Natural killer cell treated with Interleukin-12 subunit alpha and Interleukin-12 subunit beta and Interleukin-15 and Interleukin-18, amount 100 ng/mL, for 72 hours (primary cell): ENCODE results near the gene TATDN2. TPM values are rescaled to one million over a fixed set of nuclear protein-coding genes. Genes with fewer than 3 reads are reported as not detected.
"Not testable (repeated sequence)": the region's sequence is repeated elsewhere in the genome, so short reads cannot be mapped to it uniquely, and the experiment has no call there.

Experiments used
- ATAC-seq, 2 donors: fragments of 150-1000 bp; cut with Tn5 transposase in 1 of 2; sonication (Bioruptor Pico), chemical (Tn5 transposase) in 1 of 2; 2 replicates each; pipeline ENCODE4 v1.10.0; 2021
- DNase-seq: peaks from one replicate; pipeline ENCODE4 v3.0.0; 2022; ENCODE audit warnings: low spot score
- H3K27ac Mint-ChIP-seq, 2 donors: 1 replicate in 1 of 2; 2 replicates in 1 of 2; pipeline ENCODE4 v1.8.0; 2022; ENCODE audit warnings: mixed read lengths in 2 of 2, mild to moderate bottlenecking in 1 of 2, moderate library complexity in 1 of 2
- H3K27me3 Mint-ChIP-seq, 2 donors: 1 replicate in 1 of 2; 2 replicates in 1 of 2; pipeline ENCODE4 v1.8.0; 2022; ENCODE audit warnings: mixed read lengths in 2 of 2
- H3K36me3 Mint-ChIP-seq: one replicate; pipeline ENCODE4 v1.8.0; 2022; ENCODE audit warnings: mixed read lengths
- H3K4me1 Mint-ChIP-seq, 2 donors: 1 replicate in 1 of 2; 2 replicates in 1 of 2; pipeline ENCODE4 v1.8.0; 2022; ENCODE audit warnings: low read depth in 2 of 2, mixed read lengths in 2 of 2, mild to moderate bottlenecking in 1 of 2
- H3K4me3 Mint-ChIP-seq: one replicate; pipeline ENCODE4 v1.8.0; 2022; ENCODE audit warnings: mixed read lengths
- H3K9me3 Mint-ChIP-seq: 2 replicates; pipeline ENCODE4 v1.8.0; 2022; ENCODE audit warnings: mixed read lengths
- total RNA-seq, 2 donors: library from RNA; stranded (reverse); gene quantifications; one replicate each; pipeline ENCODE4 v1.2.3, GENCODE V29; 2022

TATDN2 gene
- total RNA-seq, 2 donors from 2014 or later, result 66.3 to 93.3 TPM

- H3K27me3 Mint-ChIP-seq, result no peaks in the 10 kb centered on the region
- no peak overlapping the region for H3K4me3 Mint-ChIP-seq
- no peaks in the 10 kb centered on the region for H3K9me3 Mint-ChIP-seq
- DNase-seq, result no peak
- no peak for ATAC-seq
- peaks cover 10% of the 10 kb centered on the region for H3K36me3 Mint-ChIP-seq
- peaks cover 22 to 25% of the 10 kb centered on the region in 2 donors for H3K4me1 Mint-ChIP-seq
- H3K27ac Mint-ChIP-seq, result peak overlapping the region in 1 of 2 donors; percentile 63
These were observed 45.8 kb downstream of the TATDN2 start for GRCh38 chr3:10294030-10294586.

- peaks cover 21% of the 10 kb centered on the region in 2 donors for H3K4me1 Mint-ChIP-seq
- H3K27me3 Mint-ChIP-seq, ATAC-seq, H3K4me3 Mint-ChIP-seq, DNase-seq, H3K9me3 Mint-ChIP-seq, H3K27ac Mint-ChIP-seq, H3K36me3 Mint-ChIP-seq: not testable (repeated sequence)
These were observed 49.8 kb downstream of the TATDN2 start for GRCh38 chr3:10298064-10298463.

- Mint-ChIP-seq H3K9me3 (no peaks in the 10 kb centered on the region), H3K27ac (peak overlapping the region; percentile 66 to 85), H3K36me3 (peaks cover 15% of the 10 kb centered on the region), H3K4me1 (peaks cover 18% of the 10 kb centered on the region in 2 donors), H3K27me3 (no peaks in the 10 kb centered on the region), H3K4me3 (peak overlapping the region; percentile 21)
- DNase-seq (no peak), ATAC-seq (no peak)
These were observed 50.9 kb downstream of the TATDN2 start for GRCh38 chr3:10299175-10299574.

- Mint-ChIP-seq H3K27ac (peak overlapping the region; percentile 66 to 85), H3K9me3 (no peaks in the 10 kb centered on the region), H3K4me3 (peak overlapping the region; percentile 21), H3K36me3 (peaks cover 15% of the 10 kb centered on the region), H3K27me3 (no peaks in the 10 kb centered on the region), H3K4me1 (peaks cover 14 to 15% of the 10 kb centered on the region in 2 donors)
- DNase-seq (peak; percentile 53), ATAC-seq (peak; percentile 79 to 82)
These were observed 51.4 kb downstream of the TATDN2 start for GRCh38 chr3:10299679-10300078.

GRCh38 chr3:10300087-10300486 lies 51.8 kb downstream of the TATDN2 start:
- Mint-ChIP-seq H3K4me1 (peaks cover 14 to 15% of the 10 kb centered on the region in 2 donors), H3K9me3 (no peaks in the 10 kb centered on the region), H3K36me3 (peaks cover 17% of the 10 kb centered on the region), H3K27me3 (no peaks in the 10 kb centered on the region), H3K4me3 (no peak overlapping the region), H3K27ac (peak overlapping the region; percentile 66 to 85)
- peak; percentile 17 to 31 for ATAC-seq
- peak; percentile 25 for DNase-seq

- DNase-seq, result no peak
- H3K27ac Mint-ChIP-seq, result peak overlapping the region in 1 of 2 donors; percentile 35
- peaks cover 11 to 14% of the 10 kb centered on the region in 2 donors for H3K4me1 Mint-ChIP-seq
These were observed 54.8 kb downstream of the TATDN2 start for GRCh38 chr3:10303105-10303504.

GRCh38 chr3:10303785-10304184 lies 55.5 kb downstream of the TATDN2 start:
- Mint-ChIP-seq H3K36me3 (peaks cover 23% of the 10 kb centered on the region), H3K4me3 (no peak overlapping the region), H3K9me3 (no peaks in the 10 kb centered on the region), H3K4me1 (peaks cover 11 to 14% of the 10 kb centered on the region in 2 donors), H3K27me3 (no peaks in the 10 kb centered on the region), H3K27ac (no peak overlapping the region)
- ATAC-seq, result no peak
- DNase-seq, result peak; percentile 15

More at GRCh38 chr3:10303105-10303504, 54.8 kb downstream of the TATDN2 start:
- H3K27me3 Mint-ChIP-seq, result no peaks in the 10 kb centered on the region
- H3K4me3 Mint-ChIP-seq, result no peak overlapping the region
- peaks cover 20% of the 10 kb centered on the region for H3K36me3 Mint-ChIP-seq
- H3K9me3 Mint-ChIP-seq, result no peaks in the 10 kb centered on the region
- ATAC-seq, result no peak

GRCh38 chr3:10304905-10305304 lies 56.6 kb downstream of the TATDN2 start:
- ATAC-seq (no peak), DNase-seq (peak; percentile 1)
- peaks cover 7 to 10% of the 10 kb centered on the region in 2 donors for H3K4me1 Mint-ChIP-seq
- peaks cover 31% of the 10 kb centered on the region for H3K36me3 Mint-ChIP-seq
- H3K9me3 Mint-ChIP-seq, result no peaks in the 10 kb centered on the region
- H3K27ac Mint-ChIP-seq, result peak overlapping the region in 1 of 2 donors; percentile 0
- H3K27me3 Mint-ChIP-seq, result no peaks in the 10 kb centered on the region
- no peak overlapping the region for H3K4me3 Mint-ChIP-seq

- ATAC-seq (no peak), DNase-seq (peak; percentile 41)
- H3K27ac Mint-ChIP-seq, result peak overlapping the region in 1 of 2 donors; percentile 0
- H3K27me3 Mint-ChIP-seq, result no peaks in the 10 kb centered on the region
- H3K4me1 Mint-ChIP-seq, result peaks cover 10 to 13% of the 10 kb centered on the region in 2 donors
- H3K4me3 Mint-ChIP-seq, result no peak overlapping the region
- peaks cover 31% of the 10 kb centered on the region for H3K36me3 Mint-ChIP-seq
- no peaks in the 10 kb centered on the region for H3K9me3 Mint-ChIP-seq
These were observed 57.2 kb downstream of the TATDN2 start for GRCh38 chr3:10305331-10305902.

GRCh38 chr3:10306156-10306555 lies 57.9 kb downstream of the TATDN2 start:
- H3K27me3 Mint-ChIP-seq, result no peaks in the 10 kb centered on the region
- H3K27ac Mint-ChIP-seq, result no peak overlapping the region
- no peaks in the 10 kb centered on the region for H3K9me3 Mint-ChIP-seq
- peaks cover 31% of the 10 kb centered on the region for H3K36me3 Mint-ChIP-seq
- ATAC-seq (no peak), DNase-seq (no peak)
- no peak overlapping the region for H3K4me3 Mint-ChIP-seq
- peaks cover 12 to 17% of the 10 kb centered on the region in 2 donors for H3K4me1 Mint-ChIP-seq

- Mint-ChIP-seq H3K27me3 (no peaks in the 10 kb centered on the region), H3K36me3 (peaks cover 32% of the 10 kb centered on the region), H3K27ac (no peak overlapping the region), H3K4me1 (peaks cover 12 to 17% of the 10 kb centered on the region in 2 donors), H3K4me3 (no peak overlapping the region), H3K9me3 (no peaks in the 10 kb centered on the region)
- DNase-seq, result no peak
- no peak for ATAC-seq
These were observed 60.4 kb downstream of the TATDN2 start for GRCh38 chr3:10308678-10309077.

- no peaks in the 10 kb centered on the region for H3K27me3 Mint-ChIP-seq
- ATAC-seq, result no peak
- no peaks in the 10 kb centered on the region for H3K9me3 Mint-ChIP-seq
- H3K4me3 Mint-ChIP-seq, result no peak overlapping the region
- DNase-seq, result no peak
- H3K36me3 Mint-ChIP-seq, result peaks cover 37% of the 10 kb centered on the region
- H3K27ac Mint-ChIP-seq, result peak overlapping the region; percentile 0 to 9
- H3K4me1 Mint-ChIP-seq, result peaks cover 14 to 22% of the 10 kb centered on the region in 2 donors
These were observed 61.5 kb downstream of the TATDN2 start for GRCh38 chr3:10309736-10310135.

- Mint-ChIP-seq H3K36me3 (peaks cover 32% of the 10 kb centered on the region), H3K4me3 (no peak overlapping the region), H3K4me1 (peaks cover 14 to 22% of the 10 kb centered on the region in 2 donors), H3K27me3 (no peaks in the 10 kb centered on the region), H3K27ac (peak overlapping the region; percentile 9 to 33), H3K9me3 (no peaks in the 10 kb centered on the region)
- ATAC-seq (peak in 1 of 2 donors; percentile 58), DNase-seq (no peak)
These were observed 62.3 kb downstream of the TATDN2 start for GRCh38 chr3:10310578-10310977.

GRCh38 chr3:10311710-10312109 lies 63.5 kb downstream of the TATDN2 start:
- DNase-seq, result peak; percentile 42
- ATAC-seq, result peak in 1 of 2 donors; percentile 48
- no peak overlapping the region for H3K27ac Mint-ChIP-seq
- peaks cover 20 to 22% of the 10 kb centered on the region in 2 donors for H3K4me1 Mint-ChIP-seq
- H3K9me3 Mint-ChIP-seq, result no peaks in the 10 kb centered on the region
- H3K36me3 Mint-ChIP-seq, result peaks cover 26% of the 10 kb centered on the region
- H3K4me3 Mint-ChIP-seq, result no peak overlapping the region
- H3K27me3 Mint-ChIP-seq, result no peaks in the 10 kb centered on the region
